ENCODE measurements around the gene HOXA13. TPM values are rescaled to one million over a fixed set of nuclear protein-coding genes. Genes with fewer than 3 reads are reported as not detected.
A peak's percentile ranks its signal among the peaks of the same experiment; 100 is the strongest.

HOXA13 gene
- total RNA-seq, 1 donor from 2014 or later, result not detected

DNA sequence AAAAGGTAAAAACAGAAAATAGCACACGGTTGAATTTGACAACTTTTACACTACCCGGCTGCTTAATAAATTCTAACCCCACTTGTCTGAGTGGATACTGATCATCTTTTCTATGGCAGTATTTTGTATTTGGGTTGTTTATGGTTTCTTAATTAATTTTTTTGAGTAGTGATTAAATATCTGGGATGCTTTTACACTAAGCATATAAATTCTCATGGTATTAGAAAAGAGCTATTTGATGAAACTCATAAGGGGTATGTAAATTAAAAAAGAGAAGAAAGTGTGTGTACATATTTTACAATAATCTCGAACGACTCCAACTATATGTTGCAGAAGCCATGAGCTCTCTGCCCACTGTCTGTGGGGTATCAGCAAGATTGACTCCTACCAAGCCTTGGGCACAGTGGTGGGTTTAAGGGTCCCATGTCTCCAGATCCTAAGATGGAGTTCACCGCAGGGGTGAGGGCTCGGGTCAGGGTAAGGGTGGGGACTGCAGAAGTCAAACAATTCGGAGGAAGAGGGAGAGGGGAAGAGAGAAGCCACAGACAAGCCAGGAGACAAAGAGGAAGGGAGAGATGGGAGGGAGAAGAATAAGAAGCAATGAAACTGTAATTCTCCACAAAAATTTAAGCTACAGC lies 7.6 kb upstream of the HOXA13 start:
- Mint-ChIP-seq H3K4me3 (no peak overlapping the region), H3K4me1 (peaks cover 6% of the 10 kb centered on the region), H3K9me3 (no peaks in the 10 kb centered on the region), H3K27ac (no peak overlapping the region), H3K36me3 (ENCODE audit: low read depth) (no peaks in the 10 kb centered on the region), H3K27me3 (peaks cover 92% of the 10 kb centered on the region)
- no peak for DNase-seq
- intact Hi-C loops (cut with micrococcal nuclease), result no loop called here

DNA sequence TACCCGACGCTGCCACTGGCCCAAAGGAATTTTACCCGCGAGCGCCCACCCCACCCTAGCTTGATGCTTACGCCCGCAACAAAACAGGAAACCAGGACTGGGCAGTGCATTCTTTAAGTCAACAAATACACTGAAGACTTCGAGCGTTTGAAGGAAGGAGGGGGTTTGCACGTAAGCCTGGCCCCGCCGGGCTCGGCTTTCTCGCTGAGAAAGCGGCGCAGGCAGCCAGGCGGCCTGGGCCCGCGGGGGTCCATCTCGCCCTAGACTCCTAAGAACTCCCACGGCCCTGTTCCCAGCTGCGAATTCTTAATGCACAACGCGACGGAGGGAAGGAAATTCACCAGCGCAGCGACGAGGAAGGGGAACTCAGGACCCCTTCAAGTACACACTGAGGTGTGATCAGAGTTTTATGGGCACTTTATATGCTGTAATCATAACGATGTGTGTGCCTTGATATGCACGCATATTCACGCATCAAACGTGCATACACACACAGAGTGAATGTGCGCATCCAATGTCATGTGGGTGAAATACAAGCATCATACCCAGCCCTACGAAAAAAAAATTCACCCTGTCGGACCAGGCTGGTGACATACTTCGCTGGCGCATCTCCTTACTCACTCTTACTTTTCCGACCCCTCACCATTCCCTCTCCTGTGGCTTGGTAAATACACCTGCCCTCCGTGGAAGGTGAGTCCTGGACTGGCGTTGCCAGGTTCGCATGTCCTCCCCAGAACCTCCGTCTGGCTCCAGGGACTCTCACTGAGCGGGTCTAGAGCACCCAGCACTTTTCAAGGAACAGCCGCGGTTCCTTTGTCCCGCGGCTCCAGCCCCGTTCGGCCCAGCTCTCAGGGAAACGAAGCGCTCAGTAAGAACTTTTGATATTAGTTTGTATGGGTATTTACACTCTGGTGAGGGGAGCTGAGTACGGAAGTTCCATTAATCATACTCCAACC lies 5.7 kb upstream of the HOXA13 start:
- Mint-ChIP-seq H3K27ac (peak overlapping the region; percentile 43), H3K36me3 (ENCODE audit: low read depth) (peaks cover 3% of the 10 kb centered on the region), H3K4me3 (no peak overlapping the region), H3K27me3 (peaks cover 92% of the 10 kb centered on the region), H3K9me3 (no peaks in the 10 kb centered on the region), H3K4me1 (peaks cover 15% of the 10 kb centered on the region)
- DNase-seq, result no peak
- intact Hi-C loops (cut with micrococcal nuclease), result no loop called here

DNA sequence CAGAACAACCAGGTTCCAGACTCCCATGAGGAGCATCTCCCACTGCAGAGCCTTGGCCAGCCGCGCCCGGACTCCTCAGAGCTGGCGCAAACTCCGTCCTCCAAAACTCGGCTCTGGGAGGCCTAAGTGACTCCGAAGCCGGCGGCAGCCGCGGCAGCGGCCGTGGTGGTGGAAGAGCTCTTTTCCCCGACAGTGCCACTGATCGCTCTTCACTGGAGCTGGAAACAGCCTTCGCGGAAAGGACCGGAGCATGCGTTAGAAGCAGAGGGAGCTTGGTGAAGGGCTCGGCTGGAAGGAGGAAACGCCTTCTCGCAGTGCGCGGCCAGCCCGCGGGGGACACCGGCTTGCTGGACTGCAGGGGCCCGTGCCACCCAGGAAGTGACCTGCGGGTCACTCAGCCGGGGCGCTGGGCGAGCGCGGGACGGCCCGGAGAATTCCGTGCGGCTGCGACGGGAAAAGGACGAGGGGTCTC lies 5.0 kb upstream of the HOXA13 start:
- Mint-ChIP-seq H3K4me3 (no peak overlapping the region), H3K36me3 (ENCODE audit: low read depth) (peaks cover 3% of the 10 kb centered on the region), H3K4me1 (peaks cover 13% of the 10 kb centered on the region), H3K27ac (no peak overlapping the region), H3K9me3 (no peaks in the 10 kb centered on the region), H3K27me3 (peaks cover 89% of the 10 kb centered on the region)
- no peak for DNase-seq
- intact Hi-C loops (cut with micrococcal nuclease), result no loop called here

DNA sequence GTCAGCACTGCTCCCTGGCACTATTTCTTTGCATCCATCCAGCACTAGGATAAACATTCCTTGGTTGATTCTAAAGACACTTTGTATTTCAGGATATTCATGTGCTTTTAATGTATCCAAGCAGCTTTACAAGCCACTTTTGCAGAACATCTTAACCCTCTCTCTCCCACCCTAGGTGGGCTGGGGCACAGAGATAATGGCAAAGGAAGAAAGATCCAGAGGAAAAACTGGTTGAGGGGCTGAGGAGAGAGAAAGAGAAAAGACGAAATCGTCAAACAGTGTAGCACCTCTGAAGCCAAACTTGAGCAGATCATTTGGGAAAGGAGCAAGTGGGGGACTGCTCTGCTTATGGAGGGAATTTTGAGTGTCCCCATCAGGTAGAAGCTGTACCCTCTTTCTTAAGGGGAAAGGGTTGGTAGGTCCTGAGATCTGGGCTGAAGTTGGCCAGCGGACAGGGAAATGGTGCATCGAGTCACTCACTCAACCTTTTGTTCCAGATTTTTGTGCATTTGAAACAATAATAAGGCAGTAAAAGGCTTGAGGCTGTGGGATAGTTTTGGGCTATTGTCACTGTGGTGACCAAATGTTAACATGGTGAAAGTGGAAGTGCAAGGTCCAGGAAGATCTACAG lies 4.2 kb upstream of the HOXA13 start:
- no peak for DNase-seq
- H3K4me3 Mint-ChIP-seq, result no peak overlapping the region
- H3K36me3 Mint-ChIP-seq (ENCODE audit: low read depth), result peaks cover 3% of the 10 kb centered on the region
- H3K27ac Mint-ChIP-seq, result no peak overlapping the region
- H3K9me3 Mint-ChIP-seq, result no peaks in the 10 kb centered on the region
- H3K27me3 Mint-ChIP-seq, result peaks cover 84% of the 10 kb centered on the region
- peaks cover 13% of the 10 kb centered on the region for H3K4me1 Mint-ChIP-seq
- intact Hi-C loops (cut with micrococcal nuclease), result no loop called here

DNA sequence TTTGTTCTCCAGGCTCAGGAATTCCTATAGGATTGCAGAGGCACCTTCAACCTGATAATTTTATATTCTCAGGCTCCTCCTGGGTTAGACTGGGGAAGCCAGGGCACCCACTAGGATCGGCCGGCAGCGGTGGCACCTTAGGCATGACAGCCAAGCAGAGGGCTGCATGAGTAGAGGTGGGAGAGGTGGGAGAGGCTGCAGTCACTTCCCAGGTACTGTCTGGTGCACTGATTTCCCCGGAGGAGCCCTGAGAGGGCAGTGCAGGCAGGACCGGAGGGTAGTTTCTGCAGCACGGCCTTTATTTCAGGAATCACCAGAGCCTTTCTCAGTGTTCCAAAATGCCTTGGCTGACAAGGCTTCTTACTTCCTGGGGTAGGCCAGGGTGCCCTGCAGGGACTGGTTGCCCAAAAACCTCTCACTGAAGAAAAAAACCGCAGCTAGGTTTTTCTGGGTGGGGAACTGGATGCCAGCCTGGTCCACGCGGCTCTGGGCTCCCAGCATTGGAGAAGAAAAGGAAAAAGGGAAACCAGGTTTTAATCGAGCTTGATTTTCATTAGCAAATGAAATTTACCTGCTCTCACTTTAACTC lies 3.6 kb upstream of the HOXA13 start:
- Mint-ChIP-seq H3K9me3 (no peaks in the 10 kb centered on the region), H3K27ac (no peak overlapping the region), H3K27me3 (peaks cover 82% of the 10 kb centered on the region), H3K36me3 (ENCODE audit: low read depth) (peaks cover 5% of the 10 kb centered on the region), H3K4me3 (no peak overlapping the region), H3K4me1 (peaks cover 13% of the 10 kb centered on the region)
- intact Hi-C loops (cut with micrococcal nuclease), result no loop called here
- no peak for DNase-seq

DNA sequence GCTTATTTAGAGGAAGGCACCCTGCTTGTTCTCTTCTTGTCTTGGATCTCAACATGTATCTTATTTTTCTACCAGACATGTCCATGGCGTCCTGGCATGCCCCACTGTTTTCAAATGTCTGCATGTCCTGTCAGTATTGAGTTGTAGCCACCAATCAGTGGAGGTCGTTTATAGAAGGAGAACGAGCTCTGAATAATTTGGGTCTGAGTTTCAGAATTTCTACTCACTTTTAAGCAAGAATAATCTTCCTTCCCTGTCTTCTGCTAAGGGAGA lies 2.9 kb upstream of the HOXA13 start:
- Mint-ChIP-seq H3K27ac (no peak overlapping the region), H3K9me3 (no peaks in the 10 kb centered on the region), H3K27me3 (peaks cover 84% of the 10 kb centered on the region), H3K4me1 (peaks cover 13% of the 10 kb centered on the region), H3K4me3 (no peak overlapping the region), H3K36me3 (ENCODE audit: low read depth) (peaks cover 5% of the 10 kb centered on the region)
- intact Hi-C loops (cut with micrococcal nuclease), result no loop called here
- no peak for DNase-seq

DNA sequence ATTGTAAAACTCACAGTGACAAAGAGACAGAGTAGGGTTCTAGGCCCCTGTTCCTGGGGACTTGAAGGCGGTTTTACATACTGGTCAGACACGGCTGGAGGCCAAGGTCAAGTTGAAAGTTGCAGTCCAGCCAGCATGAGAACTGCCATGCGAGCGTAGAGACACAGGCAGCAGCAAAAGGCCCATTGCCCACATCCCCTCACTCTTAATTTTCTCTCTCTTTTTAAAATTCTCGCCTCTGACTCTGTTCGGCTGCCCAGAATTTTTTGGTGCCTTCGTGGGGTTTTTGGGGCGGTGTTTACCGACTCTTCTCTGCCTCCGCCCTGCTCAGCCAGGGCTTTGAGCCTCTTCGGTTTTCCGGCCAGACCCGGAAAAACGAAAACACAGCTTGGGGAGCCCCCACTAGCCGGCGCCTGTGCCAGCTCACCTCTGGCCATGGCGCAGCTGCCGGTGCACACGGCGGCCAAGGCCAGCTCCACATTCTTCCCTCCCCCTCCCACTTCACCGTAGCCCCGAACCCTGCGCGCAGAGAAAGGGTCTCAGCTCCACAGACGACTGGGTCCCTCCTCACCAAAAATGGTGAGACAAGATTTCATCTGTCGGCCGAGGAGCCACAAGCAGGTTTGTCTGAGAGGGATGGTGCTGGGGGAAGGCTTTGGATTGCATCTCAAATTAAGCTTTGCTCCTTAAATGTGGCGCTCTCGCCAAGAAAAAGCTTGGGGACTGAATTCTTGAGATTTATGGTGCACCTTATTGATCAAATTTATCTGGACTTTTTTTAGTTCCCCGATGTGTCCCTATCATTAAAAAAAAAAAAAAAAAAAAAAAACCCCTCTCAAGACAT lies 2.3 kb upstream of the HOXA13 start:
- no peak overlapping the region for H3K27ac Mint-ChIP-seq
- H3K4me3 Mint-ChIP-seq, result no peak overlapping the region
- peaks cover 13% of the 10 kb centered on the region for H3K4me1 Mint-ChIP-seq
- no peak for DNase-seq
- H3K27me3 Mint-ChIP-seq, result peaks cover 84% of the 10 kb centered on the region
- H3K9me3 Mint-ChIP-seq, result no peaks in the 10 kb centered on the region
- peaks cover 5% of the 10 kb centered on the region for H3K36me3 Mint-ChIP-seq (ENCODE audit: low read depth)
- intact Hi-C loops (cut with micrococcal nuclease), result no loop called here

DNA sequence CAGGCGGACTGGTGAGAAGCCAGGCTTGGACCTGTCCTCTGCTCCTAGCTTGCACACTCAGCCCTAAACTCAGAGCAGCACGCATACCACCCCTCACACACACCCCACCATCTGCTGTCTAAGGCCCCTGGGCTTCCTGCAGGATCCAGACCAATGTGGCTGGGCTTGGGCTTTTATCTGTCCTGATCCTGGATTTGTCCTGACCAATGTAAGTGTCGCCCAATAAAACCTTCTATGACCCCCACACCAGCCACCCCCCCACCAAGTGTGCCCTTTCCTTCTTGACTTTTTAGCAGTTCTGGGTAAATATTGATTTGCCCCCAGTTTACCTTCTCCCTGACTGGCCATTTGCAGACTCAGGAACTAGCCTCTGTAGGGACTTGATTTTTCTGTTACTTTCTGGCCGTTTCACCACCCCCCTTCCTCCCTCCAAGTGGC lies 1.7 kb upstream of the HOXA13 start:
- intact Hi-C loops (cut with micrococcal nuclease), result no loop called here
- no peak overlapping the region for H3K4me3 Mint-ChIP-seq

DNA sequence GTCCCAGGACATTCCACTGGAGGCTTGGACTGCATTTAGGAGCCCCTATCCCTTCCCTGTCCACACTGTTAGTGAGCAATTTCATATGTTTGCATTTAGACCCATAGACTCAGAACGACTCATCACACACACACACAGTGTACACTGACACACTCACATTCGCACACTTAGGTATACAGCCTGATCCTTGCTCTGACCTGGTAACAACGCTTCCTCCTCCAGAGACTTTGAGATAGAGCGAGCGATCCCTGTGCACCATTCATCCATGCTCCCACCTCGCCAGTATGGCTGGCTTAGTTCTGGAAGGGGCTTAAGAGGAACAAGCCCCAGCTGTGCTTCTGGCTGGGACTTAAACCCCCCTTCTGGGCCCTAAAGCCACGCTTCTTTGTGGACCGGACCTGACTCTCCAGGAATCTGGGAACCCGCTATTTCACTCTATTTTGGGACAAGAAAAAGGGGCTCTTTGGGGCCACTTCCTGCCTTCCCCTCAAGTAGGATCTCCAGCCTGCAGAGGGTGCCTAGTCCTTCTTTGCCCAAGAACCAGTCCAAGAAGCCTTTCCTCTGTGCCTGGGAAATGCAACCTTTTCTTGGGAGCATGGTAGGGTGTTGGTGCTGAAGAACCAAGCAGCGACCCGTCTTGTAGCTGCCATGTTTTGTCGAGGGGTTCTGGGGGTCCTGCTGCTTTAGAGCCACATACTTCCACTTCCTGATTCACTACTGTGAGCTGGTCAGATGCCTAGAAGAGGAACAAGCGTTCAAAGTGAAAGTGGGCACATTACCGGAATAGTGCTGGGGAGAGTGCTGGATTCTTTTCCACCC lies 1.1 kb upstream of the HOXA13 start:
- Mint-ChIP-seq H3K27me3 (peaks cover 82% of the 10 kb centered on the region), H3K36me3 (ENCODE audit: low read depth) (peaks cover 5% of the 10 kb centered on the region), H3K27ac (peak overlapping the region; percentile 84), H3K4me1 (peaks cover 13% of the 10 kb centered on the region), H3K4me3 (peak overlapping the region; percentile 28), H3K9me3 (no peaks in the 10 kb centered on the region)
- no peak for DNase-seq
- intact Hi-C loops (cut with micrococcal nuclease), result no loop called here

More for the DNA sequence above, 1.7 kb upstream of the HOXA13 start:
- no peaks in the 10 kb centered on the region for H3K9me3 Mint-ChIP-seq
- peaks cover 13% of the 10 kb centered on the region for H3K4me1 Mint-ChIP-seq
- no peak overlapping the region for H3K27ac Mint-ChIP-seq
- no peak for DNase-seq
- H3K36me3 Mint-ChIP-seq (ENCODE audit: low read depth), result peaks cover 5% of the 10 kb centered on the region
- peaks cover 83% of the 10 kb centered on the region for H3K27me3 Mint-ChIP-seq

DNA sequence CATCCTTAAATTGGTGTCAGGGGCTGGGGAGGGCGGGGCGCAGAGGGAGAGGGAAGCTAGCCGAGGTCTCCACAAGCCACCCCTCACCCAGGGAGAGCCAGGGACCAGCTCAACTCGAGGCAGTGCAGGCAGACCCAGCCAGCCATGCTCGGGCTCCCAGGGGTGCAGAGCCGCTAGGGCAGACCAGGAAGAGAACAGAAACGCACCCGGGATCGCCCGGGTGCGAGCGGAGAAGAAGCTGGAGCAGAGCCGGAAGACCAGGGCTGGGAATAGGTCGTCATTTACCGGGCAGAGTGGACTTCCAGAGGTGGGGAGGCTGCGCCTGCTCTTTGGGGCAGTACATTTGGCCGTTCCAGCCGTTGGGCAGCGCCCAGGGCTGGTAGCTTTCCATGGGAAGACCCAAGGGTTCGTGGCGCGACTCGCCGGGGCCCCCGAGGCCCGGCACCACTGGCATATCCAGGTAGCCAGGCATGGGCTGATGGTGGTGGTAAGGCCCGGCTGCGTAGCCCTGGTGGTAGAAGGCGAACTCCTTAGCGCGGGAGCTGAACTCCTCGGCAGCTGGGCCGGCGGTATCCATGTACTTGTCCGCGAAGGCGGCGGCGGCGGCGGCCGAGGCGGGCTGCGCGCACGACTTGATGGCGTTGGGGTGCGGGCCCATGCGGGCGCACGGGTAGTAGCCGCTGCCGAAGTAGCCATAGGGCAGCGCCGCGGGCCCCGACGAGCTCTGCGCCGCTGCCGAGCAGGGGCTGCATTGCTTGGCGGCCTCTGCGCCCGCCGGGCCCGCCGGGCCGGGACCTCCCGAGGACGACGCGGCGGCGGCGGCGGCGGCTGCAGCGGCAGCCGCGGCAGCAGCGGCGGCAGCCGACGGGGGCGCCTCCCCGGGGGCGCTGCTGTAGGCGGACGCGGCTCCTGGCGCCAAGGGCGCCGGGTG lies 755 bp downstream of the HOXA13 start:
- DNase-seq, result peak; percentile 60
- H3K27me3 Mint-ChIP-seq, result peaks cover 80% of the 10 kb centered on the region
- H3K4me3 Mint-ChIP-seq, result peak overlapping the region; percentile 44
- intact Hi-C loops (cut with micrococcal nuclease), result loop anchor here (2.0 to 5.0 kb wide), 4 partner anchors 14 to 898 kb away; partner anchors contain the start of gene HOXA11
- H3K27ac Mint-ChIP-seq, result peak overlapping the region; percentile 78
- no peaks in the 10 kb centered on the region for H3K9me3 Mint-ChIP-seq
- H3K36me3 Mint-ChIP-seq (ENCODE audit: low read depth), result peaks cover 5% of the 10 kb centered on the region
- peaks cover 11% of the 10 kb centered on the region for H3K4me1 Mint-ChIP-seq

DNA sequence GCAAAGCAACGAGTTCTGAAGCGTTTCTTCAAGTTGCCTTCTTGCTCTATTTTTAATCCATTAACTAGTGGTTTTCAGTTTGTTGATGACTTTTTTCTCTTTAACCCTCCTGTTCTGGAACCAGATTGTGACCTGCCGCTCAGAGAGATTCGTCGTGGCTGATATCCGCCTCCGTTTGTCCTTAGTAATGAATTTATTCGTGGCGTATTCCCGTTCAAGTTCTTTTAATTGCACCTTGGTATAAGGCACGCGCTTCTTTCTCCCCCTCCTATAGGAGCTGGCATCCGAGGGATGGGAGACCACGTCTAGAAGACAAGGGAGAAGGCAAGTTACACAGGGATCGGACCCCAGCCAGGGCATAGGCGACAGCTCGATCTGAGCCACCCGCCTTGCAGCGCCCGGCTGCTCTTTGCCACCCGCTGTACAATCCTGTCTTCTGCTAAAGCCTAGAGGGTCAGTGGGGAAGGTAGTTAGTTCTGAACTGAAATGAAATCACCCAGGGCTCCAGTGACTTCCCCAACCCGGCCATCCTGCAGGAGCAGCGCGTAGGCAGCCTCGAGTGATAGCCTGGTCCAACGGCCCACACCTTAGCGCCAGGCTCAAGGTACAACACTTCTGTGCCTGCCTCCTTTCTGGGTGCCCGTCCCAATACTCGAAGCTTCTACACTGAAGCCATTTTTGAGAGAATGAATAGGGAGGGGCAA lies 1.6 kb downstream of the HOXA13 start:
- no peak overlapping the region for H3K4me3 Mint-ChIP-seq
- H3K27ac Mint-ChIP-seq, result peak overlapping the region; percentile 22

More for the DNA sequence above, 1.6 kb downstream of the HOXA13 start:
- no peaks in the 10 kb centered on the region for H3K9me3 Mint-ChIP-seq
- intact Hi-C loops (cut with micrococcal nuclease), result loop anchor here (2.0 to 5.0 kb wide), 4 partner anchors 13 to 899 kb away; partner anchors contain the start of gene HOXA11
- peaks cover 5% of the 10 kb centered on the region for H3K36me3 Mint-ChIP-seq (ENCODE audit: low read depth)
- H3K27me3 Mint-ChIP-seq, result peaks cover 81% of the 10 kb centered on the region
- peaks cover 11% of the 10 kb centered on the region for H3K4me1 Mint-ChIP-seq
- DNase-seq, result no peak

Measured in activated CD4-positive, alpha-beta T cell treated with anti-CD3 and anti-CD28 coated beads, Interleukin-2, amount 10 ng/mL, durations not matched to agents 24 days and 14 days (primary cell).